NCI-H1105 (cell line): ENCODE results near the gene ABR.

ENCODE experiments used
- DNase-seq: peaks from one replicate; lab custom pipeline; 2025; lab: John Stamatoyannopoulos, UW

ABR gene

GRCh38 chr17:1179818-1180742 lies at the start of gene ABR:
ABR (minus strand) TSS chr17:1179981; CDS start chr17:1179727, 254 bp downstream.
- no peak for DNase-seq

- DNase-seq: no peak
These were observed 49.6 kb upstream of the ABR start for GRCh38 chr17:1229349-1229899.

- no peak for DNase-seq
These were observed 49.1 kb upstream of the ABR start for GRCh38 chr17:1228781-1229348.

DNA sequence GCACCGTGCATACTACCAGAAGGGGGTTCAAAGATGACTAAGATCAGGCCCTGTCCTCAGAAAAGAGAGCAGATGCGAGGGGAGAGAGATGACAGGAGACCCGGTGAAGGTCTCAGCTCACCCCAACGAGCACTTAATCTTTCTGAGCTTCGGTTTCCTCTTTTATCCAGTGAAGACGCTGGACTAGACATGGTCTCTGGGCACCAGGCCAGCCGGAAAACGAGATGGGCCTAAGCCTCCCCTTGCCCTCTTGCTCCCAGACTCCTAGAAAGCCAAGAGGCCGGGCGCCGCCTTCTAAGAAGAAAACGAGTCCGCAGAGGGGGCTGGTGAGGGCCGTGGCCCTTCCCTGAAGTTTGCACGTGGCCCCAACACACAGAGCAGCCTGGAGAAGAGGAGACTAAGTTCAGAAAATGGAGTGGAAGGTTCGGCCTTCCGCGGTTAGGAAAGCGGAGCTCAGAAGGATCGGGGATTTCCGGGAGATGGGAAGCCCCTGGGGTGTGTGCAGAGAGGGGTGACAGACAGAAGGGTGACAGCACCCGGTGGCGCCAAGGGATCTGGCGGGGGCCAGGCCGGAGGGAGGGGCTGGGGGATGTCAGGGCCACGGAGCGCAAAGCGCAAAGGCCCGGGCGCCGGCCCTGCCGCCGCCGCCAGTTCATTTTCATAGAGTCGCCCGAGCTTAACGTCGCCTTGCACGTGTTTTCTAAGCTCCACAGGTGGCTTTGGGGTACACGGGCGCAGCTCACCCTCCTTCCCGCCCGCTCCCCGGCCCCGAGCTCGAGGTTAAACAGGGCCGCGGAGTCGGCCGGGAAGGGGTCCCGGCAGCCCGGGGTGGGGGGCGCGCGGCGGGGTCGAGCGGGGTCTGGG lies 48.4 kb upstream of the ABR start:
- no peak for DNase-seq

- no peak for DNase-seq
These were observed 47.6 kb upstream of the ABR start for GRCh38 chr17:1227365-1227764.

DNA sequence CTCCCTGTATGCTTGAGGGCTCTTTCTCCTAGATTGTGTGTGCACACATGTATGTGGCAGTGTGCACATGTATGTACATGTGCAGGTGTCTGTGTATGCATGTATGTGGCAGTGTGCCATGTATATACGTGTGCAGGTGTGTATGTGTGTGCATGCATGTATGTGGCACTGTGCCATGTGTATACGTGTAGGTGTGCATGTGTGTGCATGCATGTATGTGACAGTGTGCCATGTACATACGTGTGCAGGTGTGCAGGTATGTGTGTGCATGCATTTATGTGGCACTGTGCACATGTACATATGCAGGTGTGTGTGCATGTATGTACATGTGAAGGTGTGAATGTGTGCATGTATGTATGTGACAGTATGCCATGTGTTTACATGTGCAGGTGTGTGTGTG lies 46.5 kb upstream of the ABR start:
- no peak for DNase-seq

DNA sequence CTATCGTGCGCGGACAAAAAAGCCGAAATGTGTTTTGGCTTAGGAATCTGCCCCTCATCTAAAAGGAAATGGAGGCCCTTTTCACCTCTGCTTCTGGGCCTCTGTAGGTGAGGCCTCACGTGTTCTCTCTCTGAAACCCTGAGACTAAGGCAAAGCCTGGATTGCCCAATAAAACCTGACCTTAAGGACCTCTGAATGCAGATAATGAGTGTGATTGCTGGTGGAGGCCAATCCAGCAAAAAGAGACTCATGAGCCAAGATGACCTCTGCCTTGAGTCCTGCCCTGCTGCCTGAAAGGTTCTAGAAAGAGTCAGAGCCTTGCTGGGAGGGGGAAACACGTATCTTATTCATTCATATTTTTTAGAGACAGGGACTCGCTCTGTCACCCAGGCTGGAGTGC lies 44.5 kb upstream of the ABR start:
- no peak for DNase-seq

- no peak for DNase-seq
These were observed 43.9 kb upstream of the ABR start for GRCh38 chr17:1223662-1224061.

DNA sequence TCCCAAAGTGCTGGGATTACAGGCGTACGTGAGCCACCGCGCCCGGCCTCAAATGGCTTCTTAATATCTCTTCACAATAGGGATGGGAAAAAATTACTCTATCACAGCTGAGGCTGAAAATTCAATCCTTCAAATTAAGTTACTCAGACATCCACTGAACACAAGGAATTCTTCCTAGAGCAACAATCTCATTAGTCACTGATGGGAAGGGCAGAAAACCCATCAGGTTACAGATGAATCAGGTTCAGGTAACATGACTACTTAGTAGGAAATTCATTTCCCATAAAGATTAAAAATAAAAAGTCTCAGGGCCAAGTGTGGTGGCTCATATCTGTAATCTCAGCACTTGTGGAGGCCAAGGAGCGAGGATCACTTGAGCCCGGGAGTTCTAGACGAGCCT lies 42.5 kb upstream of the ABR start:
- DNase-seq: no peak

DNA sequence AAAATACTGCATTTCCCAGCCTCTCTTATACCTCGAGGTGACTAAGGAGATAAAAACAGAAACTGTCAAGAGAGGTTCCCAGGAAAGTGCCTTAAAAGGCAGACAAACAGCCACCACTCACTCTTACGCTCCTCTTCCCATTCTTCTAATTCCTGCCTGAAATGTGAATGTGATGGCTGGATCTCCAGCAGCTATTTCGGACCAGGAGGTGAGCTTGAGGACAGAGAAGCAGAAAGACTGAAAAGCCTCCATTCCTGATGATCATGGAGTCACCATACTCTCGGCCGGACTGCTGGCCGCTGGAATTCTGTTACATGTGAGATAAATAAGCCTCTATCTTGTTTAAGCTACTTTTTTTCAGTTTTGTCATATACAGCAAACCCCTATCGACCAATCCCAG lies 41.4 kb upstream of the ABR start:
- DNase-seq: no peak

DNA sequence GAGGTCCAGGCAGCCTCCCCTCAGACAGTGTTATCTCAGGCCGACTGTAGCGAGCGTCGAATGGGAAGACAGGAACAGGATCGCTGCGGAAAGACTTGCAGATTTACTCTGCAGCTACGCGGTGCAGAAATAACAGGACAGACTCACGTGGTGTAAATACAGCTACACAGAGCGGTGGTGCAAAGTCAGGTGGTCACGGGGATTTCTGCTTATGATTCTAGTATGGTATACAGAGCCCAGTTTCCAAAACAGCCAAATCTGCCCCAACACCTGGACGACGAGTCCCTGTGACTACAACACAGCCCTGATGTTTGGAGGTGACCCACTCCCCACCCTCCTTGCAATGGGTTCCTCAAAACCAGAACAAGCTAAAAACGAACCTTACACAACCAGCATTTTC lies 40.6 kb upstream of the ABR start:
- DNase-seq: no peak

DNA sequence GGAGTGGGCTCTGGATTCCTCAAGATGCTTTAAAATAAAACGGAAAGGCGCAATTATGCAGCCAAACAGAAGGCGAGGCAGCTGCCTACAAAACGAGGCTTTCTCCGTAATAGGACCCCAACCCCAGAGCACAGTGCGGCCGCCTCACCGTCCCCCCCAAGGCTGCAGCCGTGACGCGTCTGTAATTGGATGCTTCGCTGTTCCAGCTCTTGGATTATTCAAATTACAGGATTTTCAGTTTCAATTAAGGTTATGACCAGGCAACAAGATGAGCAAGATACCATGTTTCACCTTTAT lies 37.3 kb upstream of the ABR start:
- no peak for DNase-seq

DNA sequence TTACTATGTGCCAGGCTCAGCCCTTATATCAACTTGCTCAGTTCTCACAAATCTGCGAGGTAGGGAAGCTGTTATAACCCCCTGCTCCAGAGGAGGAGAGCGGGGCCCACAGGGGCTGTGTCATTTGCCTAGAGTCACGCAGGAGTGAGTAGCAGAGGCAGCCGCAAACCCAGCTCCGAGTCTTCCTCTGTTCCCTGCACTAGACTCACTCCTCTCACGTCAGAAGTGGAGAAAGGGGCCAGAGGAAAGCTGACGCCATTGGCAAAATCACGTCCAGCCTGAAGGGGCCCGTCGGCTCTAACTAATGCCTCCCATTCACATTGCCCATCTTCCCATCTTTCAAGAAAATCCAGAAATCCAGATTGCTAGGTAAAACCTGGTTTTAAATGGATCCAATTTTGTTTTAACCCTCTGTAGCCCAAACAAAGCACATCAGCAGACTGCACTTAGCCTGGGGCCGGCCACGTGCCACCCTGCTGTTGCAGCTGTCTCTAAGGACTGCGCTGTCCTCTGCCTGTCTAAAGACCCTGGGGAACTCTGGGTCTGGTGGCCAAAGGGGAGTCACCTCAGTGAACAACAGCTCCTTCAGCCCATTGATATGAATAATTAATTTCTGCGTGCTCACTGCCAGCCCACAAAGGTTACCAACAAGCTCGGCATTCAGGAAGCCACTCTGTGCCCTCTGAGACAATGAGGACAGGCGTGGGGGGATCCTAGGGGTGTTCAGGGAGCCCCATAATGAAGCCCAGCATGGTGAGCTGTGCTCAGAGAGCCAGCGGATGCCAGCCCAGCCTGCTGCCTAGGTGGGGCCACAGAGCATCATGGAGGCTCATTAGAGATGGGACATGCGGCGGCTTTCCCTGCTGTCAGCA lies 36.7 kb upstream of the ABR start:
- DNase-seq: no peak

- DNase-seq: no peak
These were observed 33.2 kb upstream of the ABR start for GRCh38 chr17:1212946-1213345.

DNA sequence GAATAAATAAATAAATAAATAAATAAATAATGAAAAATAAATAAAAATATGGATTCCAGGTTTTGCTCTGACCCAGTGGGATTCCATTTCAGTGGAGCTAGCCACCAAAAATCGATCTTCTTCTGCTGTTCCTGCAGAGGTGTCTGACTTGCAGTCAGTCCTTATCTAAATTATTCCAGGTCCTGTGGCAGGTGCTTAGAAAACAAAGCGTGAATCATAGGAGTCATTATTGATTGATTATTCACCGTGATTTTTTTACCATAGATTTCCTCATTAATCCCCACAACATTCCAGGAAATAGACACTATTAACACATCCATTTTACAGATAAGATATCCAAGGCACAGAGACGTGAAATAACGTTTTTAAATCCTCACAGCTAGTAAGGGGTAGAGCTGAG lies 31.5 kb upstream of the ABR start:
- DNase-seq: no peak

- no peak for DNase-seq
These were observed 29.2 kb upstream of the ABR start for GRCh38 chr17:1208966-1209365.

DNA sequence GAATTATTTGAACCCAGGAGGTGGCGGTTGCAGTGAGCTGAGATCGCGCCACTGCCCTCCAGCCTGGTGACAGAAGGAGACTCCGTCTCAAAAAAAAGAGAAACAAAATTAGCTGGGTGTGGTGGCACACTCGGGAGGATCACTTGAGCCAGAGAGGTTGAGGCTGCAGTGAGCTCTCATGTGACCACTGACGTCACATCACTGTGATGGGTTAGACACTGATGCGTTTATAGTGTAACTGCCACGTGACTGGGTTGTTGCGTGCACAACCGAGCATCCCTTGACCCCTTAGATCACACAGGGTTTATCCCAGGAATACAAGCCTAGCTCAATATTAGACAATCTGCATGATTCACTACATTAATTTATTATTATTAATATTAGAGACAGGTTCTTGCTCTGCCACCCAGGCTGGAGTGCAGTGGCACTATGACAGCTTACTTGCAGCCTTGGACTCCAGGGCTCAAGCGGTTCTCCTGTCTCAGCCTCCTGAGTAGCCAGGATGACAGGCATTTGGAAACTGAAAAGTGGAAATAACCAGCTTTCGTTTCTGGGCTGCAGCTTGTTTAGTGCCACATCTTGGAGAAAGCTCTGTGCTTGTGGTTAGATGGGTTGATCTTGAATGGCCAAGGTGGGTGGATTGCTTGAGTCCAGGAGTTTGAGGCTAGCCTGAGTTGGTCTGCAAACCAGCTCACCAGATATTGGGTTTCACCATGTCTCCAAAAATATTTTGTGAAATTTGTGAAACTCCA lies 26.4 kb upstream of the ABR start:
- no peak for DNase-seq

- no peak for DNase-seq
These were observed 24.1 kb upstream of the ABR start for GRCh38 chr17:1203967-1204291.

- DNase-seq: no peak
These were observed 23.6 kb upstream of the ABR start for GRCh38 chr17:1203111-1203966.

DNA sequence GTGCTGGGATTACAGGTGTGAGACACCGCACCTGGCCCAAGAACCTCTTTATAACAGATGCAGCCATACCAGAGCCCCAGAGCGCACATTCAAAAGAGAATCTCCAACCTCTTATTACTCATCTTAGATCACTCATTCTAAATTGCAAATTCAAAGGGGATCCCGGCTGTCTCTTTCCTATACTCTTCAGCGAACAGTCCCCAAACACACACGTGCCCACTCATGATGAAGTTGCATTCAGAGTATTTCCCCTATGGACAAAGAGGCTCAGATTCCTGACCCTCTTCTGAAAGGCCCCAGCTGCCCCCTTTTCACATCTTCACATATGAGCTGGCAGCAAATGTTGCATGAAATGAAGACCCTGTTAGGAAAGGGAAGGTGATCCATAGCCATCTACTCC lies 22.5 kb upstream of the ABR start:
- no peak for DNase-seq
